ENCODE data around the gene SMURF1. TPM values are rescaled to one million over a fixed set of nuclear protein-coding genes. Genes with fewer than 3 reads are reported as not detected.

The SMURF1 gene
- total and polyA plus RNA-seq, 2 of the 8 experiments (the other 6 are each of a cell fraction or from before 2014, with no cell fraction given) = 9.6 to 24.5 TPM

- Histone ChIP-seq H2BK12ac (ENCODE audit: low read depth, low read length) (no peak overlapping the region), H3K4me3 (ENCODE audit: extremely low read depth in 1 of 4, insufficient read depth in 2 of 4, low read depth in 3 of 4, low read length in 4 of 4) (no peak overlapping the region), H2BK20ac (ENCODE audit: low read length) (no peak overlapping the region), H3K23me2 (ENCODE audit: low read depth, low read length) (no peaks in the 10 kb centered on the region), H2BK5ac (ENCODE audit: low read depth, low read length) (no peak overlapping the region), H3K79me2 (ENCODE audit: control insufficient read depth in 1 of 2, insufficient read depth in 2 of 2, low read length in 2 of 2) (no peaks in the 10 kb centered on the region), H3K36me3 (ENCODE audit: control insufficient read depth in 2 of 4, insufficient read depth in 4 of 4, low read length in 3 of 4) (peaks cover 21 to 79% (median 67%) of the 10 kb centered on the region in 4 experiments), H3K27ac (ENCODE audit: low read depth, low read length) (no peak overlapping the region), H3K18ac (ENCODE audit: extremely low read depth, low read length) (no peak overlapping the region), H2AK5ac (ENCODE audit: low read depth, low read length) (no peak overlapping the region), H4K5ac (ENCODE audit: insufficient read length, low read depth, low read length) (no peak overlapping the region), H3K4ac (replicated peaks; ENCODE audit: insufficient read length, low read depth, low read length) (no peak overlapping the region), H2BK120ac (replicated peaks; ENCODE audit: low read depth, low read length) (no peak overlapping the region), H2AFZ (ENCODE audit: low read length) (no peak overlapping the region), H3K56ac (replicated peaks; ENCODE audit: insufficient read length, low read depth, low read length) (no peak overlapping the region), H2BK15ac (ENCODE audit: low read length) (no peak overlapping the region), H3K23ac (ENCODE audit: insufficient read length) (no peak overlapping the region), H4K8ac (ENCODE audit: extremely low read depth, insufficient read depth, low read length) (no peak overlapping the region), H3K14ac (ENCODE audit: insufficient read length) (no peak overlapping the region), H3K9me3 (ENCODE audit: insufficient read depth in 2 of 2, low read depth in 1 of 2, low read length in 1 of 2) (0 out of 4 replicates have a peak, but pooled peaks cover 0 to 4% of the 10 kb centered on the region in 2 experiments), H4K20me1 (replicated peaks in 1 of 2; ENCODE audit: control insufficient read depth in 1 of 2, insufficient read depth in 2 of 2, low read length in 2 of 2) (peaks cover 3% of the 10 kb centered on the region in 2 experiments), H3K4me2 (ENCODE audit: insufficient read depth in 1 of 2, low read depth in 2 of 2, low read length in 2 of 2) (no peak overlapping the region), H3K4me1 (replicated peaks in 1 of 4; ENCODE audit: control insufficient read depth in 3 of 4, insufficient read depth in 4 of 4, low read length in 3 of 4) (no peaks in the 10 kb centered on the region), H4K91ac (replicated peaks; ENCODE audit: insufficient read length, low read length) (no peak overlapping the region), H3K79me1 (ENCODE audit: low read depth, low read length) (no peaks in the 10 kb centered on the region), H3K27me3 (replicated peaks in 1 of 4; ENCODE audit: control insufficient read depth in 3 of 4, extremely low read depth in 1 of 4, insufficient read depth in 3 of 4, low read length in 3 of 4) (no peaks in the 10 kb centered on the region), H3K9ac (replicated peaks in 1 of 4; ENCODE audit: extremely low read depth in 1 of 4, low read depth in 3 of 4, low read length in 3 of 4) (no peak overlapping the region)
- WGBS, 2 experiments (ENCODE audit: extremely low coverage in 1 of 2, insufficient coverage in 1 of 2, insufficient read length in 1 of 2, insufficient replicate concordance in 2 of 2, low coverage in 1 of 2, low lambda C conversion rate in 2 of 2, missing lambda C conversion rate in 1 of 2) = 86% methylated on average over 8 of the region's 8 CpGs; no CpG with 5 or more reads in 1 of the 2 experiments
- FAIRE-seq (no peak), DNase-seq (ENCODE audit: low read depth in 1 of 2, low spot score in 2 of 2) (no peak)
- ChIA-PET POLR2A (ENCODE audit: partially characterized antibody) (no interaction called here), CTCF (ENCODE audit: partially characterized antibody) (no interaction called here)
- TF ChIP-seq KDM1A (IDR thresholded peaks at IDR 0.05; ENCODE audit: borderline replicate concordance, low read length) = no peak
Measured at GRCh38 chr7:98982686-98983085, 161.2 kb downstream of the SMURF1 start.

Measured in H1 (cell line).